GM18498 (cell line): ENCODE results near the gene RFESD.

Experiments
- ATAC-seq: cut with Tn5 transposase; IDR thresholded peaks from one replicate; pipeline ENCODE4 v1.9.1; 2021; ENCODE audit warnings: mild to moderate bottlenecking, moderate library complexity; ENCODE audit not compliant: unreplicated experiment

Gene RFESD

GRCh38 chr5:95646569-95647431, at the start of gene RFESD:
Gene RFESD (plus strand): TSS chr5:95646777. CDS start chr5:95652272, 5,495 bp downstream.
- peak; percentile 98 for ATAC-seq

GRCh38 chr5:95599252-95599651, 47.3 kb upstream of the RFESD start:
- no peak for ATAC-seq

GRCh38 chr5:95600557-95600956, 46.0 kb upstream of the RFESD start:
- ATAC-seq = no peak

- ATAC-seq = no peak
Observed at GRCh38 chr5:95605786-95606185, 40.8 kb upstream of the RFESD start.

GRCh38 chr5:95606419-95606818, 40.2 kb upstream of the RFESD start:
- ATAC-seq = no peak

GRCh38 chr5:95609711-95610110, 36.9 kb upstream of the RFESD start:
- ATAC-seq = no peak

- no peak for ATAC-seq
Observed at GRCh38 chr5:95610546-95610945, 36.0 kb upstream of the RFESD start.

GRCh38 chr5:95611396-95611795, 35.2 kb upstream of the RFESD start:
- ATAC-seq = no peak

GRCh38 chr5:95613514-95613913, 33.1 kb upstream of the RFESD start:
- ATAC-seq = no peak

GRCh38 chr5:95615164-95615467, 31.5 kb upstream of the RFESD start:
- ATAC-seq = peak; percentile 55

- ATAC-seq = no peak
Observed at GRCh38 chr5:95617057-95617456, 29.5 kb upstream of the RFESD start.

- ATAC-seq = no peak
Observed at GRCh38 chr5:95619096-95619495, 27.5 kb upstream of the RFESD start.

GRCh38 chr5:95619514-95620029, 27.0 kb upstream of the RFESD start:
- no peak for ATAC-seq

GRCh38 chr5:95620030-95620869, 26.3 kb upstream of the RFESD start, which contains the start of gene GPR150:
Gene GPR150 (plus strand): TSS chr5:95620087. CDS start chr5:95620276, 189 bp downstream.
- peak; percentile 67 for ATAC-seq

- peak; percentile 52 for ATAC-seq
Observed at GRCh38 chr5:95620870-95621838, 25.4 kb upstream of the RFESD start.

GRCh38 chr5:95621839-95622629, 24.5 kb upstream of the RFESD start:
- ATAC-seq = no peak

- ATAC-seq = no peak
Observed at GRCh38 chr5:95623706-95624105, 22.9 kb upstream of the RFESD start.

- ATAC-seq = no peak
Observed at GRCh38 chr5:95624368-95624767, 22.2 kb upstream of the RFESD start.

GRCh38 chr5:95626701-95627100, 19.9 kb upstream of the RFESD start:
- ATAC-seq = no peak
